ENCODE data around the gene JAG1.

The JAG1 gene

DNA sequence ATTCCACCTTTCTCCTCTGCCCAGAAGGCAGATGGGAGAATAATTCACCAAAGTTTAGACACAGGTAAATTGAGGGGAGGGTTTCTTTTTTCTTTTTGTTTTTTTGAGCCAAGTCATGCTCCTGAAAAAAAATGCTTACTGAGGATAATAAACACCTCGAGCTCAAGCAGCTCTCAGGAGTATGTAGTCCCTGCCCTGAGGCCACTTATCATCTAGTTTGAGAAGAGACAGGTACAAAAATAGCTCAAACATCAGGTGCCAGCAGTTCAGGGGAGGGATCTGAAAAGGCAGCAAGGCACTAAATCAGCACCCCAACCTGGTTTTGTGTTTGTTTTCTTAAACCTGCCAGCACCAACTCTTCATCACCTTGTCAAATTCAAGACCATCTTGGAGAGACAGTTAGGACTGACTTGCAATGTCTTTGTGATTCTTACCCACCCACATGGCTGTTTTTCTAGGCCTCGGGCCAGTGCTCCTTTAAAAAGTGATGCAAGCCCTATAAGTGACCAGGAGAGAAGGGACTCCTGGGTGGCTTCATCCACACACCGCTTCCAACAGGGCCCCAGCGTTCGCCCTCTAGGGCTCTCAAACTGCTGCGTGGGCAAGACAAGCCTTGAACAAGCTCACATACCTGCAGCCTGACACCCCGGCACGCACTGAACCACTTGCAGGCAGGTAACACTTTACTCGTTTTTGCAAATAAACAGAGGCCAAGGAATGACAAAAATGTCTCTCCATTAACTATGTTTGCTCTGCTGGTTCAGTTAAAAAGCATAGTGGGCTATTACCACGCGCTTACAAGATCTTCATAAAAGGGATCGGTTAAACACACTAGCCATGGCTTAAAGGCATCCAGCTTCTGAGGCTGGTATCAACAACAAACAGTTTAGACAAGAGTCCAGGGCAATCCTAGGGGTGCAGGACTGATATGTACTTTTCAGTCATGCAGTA, 13.9 kb downstream of the JAG1 start:
- no peak for ATAC-seq
- no peak for TF ChIP-seq ARNTL (CRISPR knock-in tag; IDR thresholded peaks at IDR 0.05; ENCODE audit: borderline replicate concordance, low read depth)
- no peak for TF ChIP-seq CSDC2 (CRISPR knock-in tag; IDR thresholded peaks at IDR 0.05)
- TF ChIP-seq CSRNP3 (CRISPR knock-in tag; IDR thresholded peaks at IDR 0.05), result no peak
- TF ChIP-seq OSR1 (CRISPR knock-in tag; IDR thresholded peaks at IDR 0.05), result no peak
- TF ChIP-seq ISL1 (CRISPR knock-in tag; IDR thresholded peaks at IDR 0.05), result no peak
- no peak for TF ChIP-seq BACH2 (CRISPR knock-in tag; IDR thresholded peaks at IDR 0.05; ENCODE audit: borderline replicate concordance)
- no peak for TF ChIP-seq ZNF8 (CRISPR knock-in tag; IDR thresholded peaks at IDR 0.05)
- no peak for TF ChIP-seq TCF4 (CRISPR knock-in tag; IDR thresholded peaks at IDR 0.05; ENCODE audit: borderline replicate concordance)
- TF ChIP-seq ZNF565 (CRISPR knock-in tag; conservative IDR thresholded peaks at IDR 0.05; ENCODE audit: low read depth), result no peak
- TF ChIP-seq ZC3H10 (CRISPR knock-in tag; IDR thresholded peaks at IDR 0.05), result no peak
- no peak for TF ChIP-seq TOX (CRISPR knock-in tag; IDR thresholded peaks at IDR 0.05; ENCODE audit: borderline replicate concordance)
- no peak for TF ChIP-seq PATZ1 (CRISPR knock-in tag; IDR thresholded peaks at IDR 0.05; ENCODE audit: borderline replicate concordance)
- TF ChIP-seq ZNF70 (CRISPR knock-in tag; IDR thresholded peaks at IDR 0.05), result no peak
- TF ChIP-seq RARB (CRISPR knock-in tag; IDR thresholded peaks at IDR 0.05), result no peak
- TF ChIP-seq GLIS3 (CRISPR knock-in tag; IDR thresholded peaks at IDR 0.05), result no peak
- TF ChIP-seq ESRRG (CRISPR knock-in tag; IDR thresholded peaks at IDR 0.05), result no peak
- TF ChIP-seq SNAI2 (CRISPR knock-in tag; IDR thresholded peaks at IDR 0.05), result no peak
- TF ChIP-seq TSHZ2 (CRISPR knock-in tag; IDR thresholded peaks at IDR 0.05), result no peak

DNA sequence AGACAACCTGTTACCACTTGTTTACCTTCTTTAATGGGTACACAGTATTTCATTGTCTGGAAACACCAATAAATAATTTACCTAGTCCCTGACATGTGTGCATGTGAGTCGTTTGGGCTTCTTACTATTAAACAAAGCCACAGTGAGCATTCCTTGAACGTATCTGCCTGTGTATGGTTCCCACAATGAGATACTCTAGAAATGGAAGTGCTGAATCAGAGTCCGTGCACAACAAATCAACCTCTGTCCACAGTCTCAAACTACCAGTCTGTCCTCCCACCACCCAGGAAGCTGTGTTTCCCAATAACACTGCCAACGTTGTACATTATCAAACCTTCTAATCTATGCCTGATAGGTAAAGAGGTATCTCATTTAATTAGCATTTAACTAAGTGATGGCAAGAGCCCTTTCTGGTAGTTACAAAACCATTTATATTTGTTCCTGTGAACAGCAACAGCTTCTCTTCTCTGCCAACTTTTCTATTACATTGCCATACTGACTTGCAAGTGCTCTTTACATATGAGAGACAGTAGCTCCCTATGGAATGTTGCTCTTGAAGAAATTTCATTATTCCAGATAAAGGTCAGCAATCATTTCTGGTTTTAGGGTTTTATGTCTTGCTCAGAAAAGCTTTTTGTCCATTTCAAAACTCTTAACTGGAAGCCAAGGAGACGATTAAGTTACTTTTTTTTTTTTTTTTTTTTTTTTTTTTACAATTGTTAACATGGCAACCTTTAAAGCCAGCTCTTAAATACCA, 14.7 kb downstream of the JAG1 start:
- no peak for ATAC-seq
- no peak for TF ChIP-seq ARNTL (CRISPR knock-in tag; IDR thresholded peaks at IDR 0.05; ENCODE audit: borderline replicate concordance, low read depth)
- no peak for TF ChIP-seq ESRRG (CRISPR knock-in tag; IDR thresholded peaks at IDR 0.05)
- no peak for TF ChIP-seq TOX (CRISPR knock-in tag; IDR thresholded peaks at IDR 0.05; ENCODE audit: borderline replicate concordance)
- no peak for TF ChIP-seq BACH2 (CRISPR knock-in tag; IDR thresholded peaks at IDR 0.05; ENCODE audit: borderline replicate concordance)
- TF ChIP-seq ZNF8 (CRISPR knock-in tag; IDR thresholded peaks at IDR 0.05), result no peak
- no peak for TF ChIP-seq PATZ1 (CRISPR knock-in tag; IDR thresholded peaks at IDR 0.05; ENCODE audit: borderline replicate concordance)
- TF ChIP-seq ZNF565 (CRISPR knock-in tag; conservative IDR thresholded peaks at IDR 0.05; ENCODE audit: low read depth), result no peak
- no peak for TF ChIP-seq SNAI2 (CRISPR knock-in tag; IDR thresholded peaks at IDR 0.05)
- TF ChIP-seq, protein P1, sequence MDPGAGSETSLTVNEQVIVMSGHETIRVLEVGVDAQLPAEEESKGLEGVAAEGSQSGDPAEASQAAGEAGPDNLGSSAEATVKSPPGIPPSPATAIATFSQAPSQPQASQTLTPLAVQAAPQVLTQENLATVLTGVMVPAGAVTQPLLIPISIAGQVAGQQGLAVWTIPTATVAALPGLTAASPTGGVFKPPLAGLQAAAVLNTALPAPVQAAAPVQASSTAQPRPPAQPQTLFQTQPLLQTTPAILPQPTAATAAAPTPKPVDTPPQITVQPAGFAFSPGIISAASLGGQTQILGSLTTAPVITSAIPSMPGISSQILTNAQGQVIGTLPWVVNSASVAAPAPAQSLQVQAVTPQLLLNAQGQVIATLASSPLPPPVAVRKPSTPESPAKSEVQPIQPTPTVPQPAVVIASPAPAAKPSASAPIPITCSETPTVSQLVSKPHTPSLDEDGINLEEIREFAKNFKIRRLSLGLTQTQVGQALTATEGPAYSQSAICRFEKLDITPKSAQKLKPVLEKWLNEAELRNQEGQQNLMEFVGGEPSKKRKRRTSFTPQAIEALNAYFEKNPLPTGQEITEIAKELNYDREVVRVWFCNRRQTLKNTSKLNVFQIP (CRISPR knock-in tag; IDR thresholded peaks at IDR 0.05; ENCODE audit: borderline replicate concordance, low read depth), result no peak
- no peak for TF ChIP-seq ZNF70 (CRISPR knock-in tag; IDR thresholded peaks at IDR 0.05)
- TF ChIP-seq OSR1 (CRISPR knock-in tag; IDR thresholded peaks at IDR 0.05), result no peak
